ENCODE results near the gene CGB3.
A peak's percentile ranks its signal among the peaks of the same experiment; 100 is the strongest.
"Not testable (repeated sequence)": the region's sequence is repeated elsewhere in the genome, so short reads cannot be mapped to it uniquely, and the experiment has no call there.

The CGB3 gene

DNA sequence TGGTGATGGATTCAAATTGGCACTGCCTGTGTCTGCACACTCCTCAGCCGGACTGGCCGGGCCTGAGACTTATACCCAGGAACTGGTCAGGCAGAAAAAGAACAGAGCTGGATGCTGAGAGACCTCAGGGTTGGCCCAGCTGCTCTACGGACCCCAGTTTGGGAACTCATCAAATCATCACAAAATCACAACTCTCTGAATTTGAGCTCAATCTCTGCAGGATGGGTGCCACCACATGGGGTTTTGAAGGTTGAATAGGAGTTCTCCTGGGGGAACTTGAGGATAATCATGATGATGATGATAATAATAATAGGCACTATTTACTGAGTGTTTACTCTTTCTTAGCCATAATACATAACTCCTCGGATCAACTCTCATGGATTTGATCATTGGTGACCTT lies 18.5 kb upstream of the CGB3 start:
- not testable (repeated sequence) for DNase-seq (ENCODE audit: low read depth)

DNA sequence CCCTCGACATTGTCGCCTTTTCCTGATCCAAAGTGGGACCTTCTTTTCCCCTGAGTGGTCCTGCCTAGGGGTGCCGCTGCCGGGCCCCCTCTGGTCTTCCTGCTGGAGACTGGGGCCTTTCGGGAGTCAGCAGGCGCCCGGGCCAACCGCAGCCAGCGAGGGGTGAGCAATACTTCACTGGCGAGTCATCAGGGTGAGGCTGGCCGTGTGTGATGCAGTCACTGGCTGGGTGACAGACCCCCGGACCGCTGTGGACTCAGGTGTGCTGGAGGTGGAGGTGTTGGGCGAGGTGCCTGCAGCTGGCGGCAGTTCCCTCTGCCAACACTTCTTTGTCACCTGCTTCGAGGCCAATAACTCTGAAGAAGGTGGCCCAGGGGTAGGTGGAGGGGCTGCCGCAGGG lies 18.0 kb upstream of the CGB3 start:
- peak; percentile 48 for DNase-seq (ENCODE audit: low read depth)

DNA sequence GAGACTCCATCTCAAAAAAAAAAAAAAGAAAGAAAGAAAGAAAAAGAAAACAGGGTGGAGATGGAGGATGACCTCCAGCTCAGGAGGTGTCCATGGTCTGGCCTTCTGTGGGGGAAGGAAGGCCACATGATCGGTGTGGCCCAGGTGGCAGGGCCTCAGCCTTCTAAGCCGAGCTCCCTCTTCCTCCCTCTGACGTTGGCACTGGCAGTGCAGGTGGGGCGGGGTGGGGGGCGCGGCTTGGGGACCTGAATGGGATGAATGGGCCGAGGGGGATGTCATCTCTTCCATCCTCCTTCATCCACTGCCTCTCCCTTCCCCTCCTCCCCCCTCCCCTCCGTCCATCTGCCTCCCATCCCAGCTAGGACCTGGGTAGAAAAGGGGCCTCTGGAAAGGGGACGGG lies 15.6 kb upstream of the CGB3 start:
- DNase-seq (ENCODE audit: low read depth), result not testable (repeated sequence)

DNA sequence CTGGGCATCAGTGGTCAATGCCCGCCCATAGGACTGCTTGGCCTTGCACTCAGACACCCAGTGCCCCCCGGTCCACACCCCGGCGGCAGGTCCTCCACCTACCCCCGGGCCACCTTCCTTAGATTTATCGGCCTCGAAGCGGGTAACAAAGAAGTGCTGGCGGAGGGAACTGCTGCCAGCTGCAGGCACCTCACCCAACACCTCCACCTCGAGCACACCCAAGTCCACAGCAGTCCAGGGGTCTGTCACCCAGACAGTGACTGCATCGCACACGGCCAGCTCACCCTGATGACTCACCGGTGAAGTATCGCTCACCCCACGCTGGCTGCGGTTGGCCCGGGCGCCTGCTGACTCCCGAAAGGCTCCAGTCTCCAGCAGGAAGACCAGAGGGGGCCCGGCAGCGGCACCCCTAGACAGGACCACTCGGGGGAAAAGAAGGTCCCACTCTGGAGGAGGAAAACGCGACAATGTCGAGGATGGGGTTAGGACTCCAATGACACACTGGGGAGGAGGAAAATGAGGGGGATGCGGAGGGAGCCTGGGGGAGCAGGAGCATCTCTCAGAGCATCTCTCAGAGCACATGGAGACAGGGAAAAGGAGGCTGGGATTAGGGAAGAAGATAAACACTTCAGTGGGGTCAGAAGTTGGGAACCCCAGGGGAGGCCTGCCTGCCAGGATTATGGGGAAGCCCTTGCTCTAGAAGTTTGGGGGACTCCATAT lies 14.6 kb upstream of the CGB3 start:
- DNase-seq (ENCODE audit: low read depth), result peak; percentile 88

DNA sequence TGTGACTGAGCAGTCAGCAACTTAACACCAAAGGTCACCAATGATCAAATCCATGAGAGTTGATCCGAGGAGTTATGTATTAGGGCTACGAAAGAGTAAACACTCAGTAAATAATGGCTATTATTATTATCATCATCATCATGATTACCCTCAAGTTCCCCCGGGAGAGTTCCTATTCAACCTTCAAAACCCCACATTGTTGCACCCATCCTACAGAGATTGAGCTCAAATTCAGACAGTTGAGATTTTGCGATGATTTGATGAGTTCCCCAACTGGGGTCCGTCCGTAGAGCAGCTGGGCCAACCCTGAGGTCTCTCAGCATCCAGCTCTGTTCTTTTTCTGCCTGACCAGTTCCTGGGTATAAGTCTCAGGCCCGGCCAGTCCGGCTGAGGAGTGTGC lies 14.0 kb upstream of the CGB3 start:
- not testable (repeated sequence) for DNase-seq (ENCODE audit: low read depth)

DNA sequence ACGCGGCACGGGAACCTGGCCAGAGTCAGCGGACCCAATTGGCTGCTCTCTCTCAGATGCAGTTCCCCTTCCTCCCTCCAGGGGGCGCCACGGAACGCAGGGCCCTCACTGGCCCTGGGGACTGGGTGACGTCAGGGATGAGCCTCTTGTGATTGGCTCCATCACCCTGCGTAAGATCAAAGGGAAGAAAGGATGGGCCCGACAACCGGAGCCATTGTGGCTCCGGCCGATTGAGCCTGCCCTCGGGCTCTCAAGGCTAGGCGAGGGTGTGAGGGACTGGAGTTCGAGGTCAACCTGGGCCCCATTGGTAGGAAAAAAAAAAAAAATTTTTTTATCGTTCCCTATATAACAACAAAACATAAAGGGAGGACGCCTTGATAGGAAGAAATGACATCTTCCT lies 12.7 kb upstream of the CGB3 start, which contains the start of gene CGB1:
Gene CGB1, minus strand, starts transcription at position 81 of the 400 bp plus-strand sequence. CDS start 184 bp downstream, outside the sequence.
- not testable (repeated sequence) for DNase-seq (ENCODE audit: low read depth)

DNA sequence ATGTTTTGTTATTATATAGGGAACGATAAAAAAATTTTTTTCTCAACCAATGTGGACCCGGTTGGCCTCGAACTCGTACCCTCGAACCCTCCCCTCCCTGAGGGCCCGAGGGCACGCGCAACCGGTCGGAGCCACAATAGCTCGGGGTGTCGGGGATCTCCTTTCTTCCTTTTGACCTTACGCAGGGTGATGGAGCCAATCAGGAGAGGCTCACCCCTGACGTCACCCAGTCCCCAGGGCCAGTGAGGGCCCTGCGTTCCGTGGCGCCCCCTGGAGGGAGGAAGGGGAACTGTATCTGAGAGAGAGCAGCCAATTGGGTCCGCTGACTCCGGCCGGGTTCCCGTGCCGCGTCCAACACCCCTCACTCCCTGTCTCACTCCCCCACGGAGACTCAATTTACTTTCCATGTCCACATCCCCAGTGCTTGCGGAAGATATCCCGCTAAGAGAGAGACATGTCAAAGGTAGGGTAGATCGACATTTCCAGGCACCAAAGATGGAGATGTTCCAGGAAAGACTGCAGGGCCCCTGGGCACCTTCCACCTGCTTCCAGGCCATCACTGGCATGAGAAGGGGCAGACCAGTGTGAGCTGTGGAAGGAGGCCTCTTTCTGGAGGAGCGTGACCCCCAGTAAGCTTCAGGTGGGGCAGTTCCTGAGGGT lies 7.6 kb upstream of the CGB3 start, which contains the start of gene CGB2:
Gene CGB2, plus strand, starts transcription at position 249 of the 660 bp plus-strand sequence. Its CDS starts 206 bp downstream, at position 455.
- DNase-seq (ENCODE audit: low read depth), result peak; percentile 12

DNA sequence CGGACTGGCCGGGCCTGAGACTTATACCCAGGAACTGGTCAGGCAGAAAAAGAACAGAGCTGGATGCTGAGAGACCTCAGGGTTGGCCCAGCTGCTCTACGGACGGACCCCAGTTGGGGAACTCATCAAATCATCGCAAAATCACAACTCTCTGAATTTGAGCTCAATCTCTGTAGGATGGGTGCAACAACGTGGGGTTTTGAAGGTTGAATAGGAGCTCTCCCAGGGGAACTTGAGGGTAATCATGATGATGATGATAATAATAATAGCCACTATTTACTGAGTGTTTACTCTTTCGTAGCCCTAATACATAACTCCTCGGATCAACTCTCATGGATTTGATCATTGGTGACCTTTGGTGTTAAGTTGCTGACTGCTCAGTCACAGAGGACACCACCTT lies 6.2 kb upstream of the CGB3 start:
- DNase-seq (ENCODE audit: low read depth), result not testable (repeated sequence)

DNA sequence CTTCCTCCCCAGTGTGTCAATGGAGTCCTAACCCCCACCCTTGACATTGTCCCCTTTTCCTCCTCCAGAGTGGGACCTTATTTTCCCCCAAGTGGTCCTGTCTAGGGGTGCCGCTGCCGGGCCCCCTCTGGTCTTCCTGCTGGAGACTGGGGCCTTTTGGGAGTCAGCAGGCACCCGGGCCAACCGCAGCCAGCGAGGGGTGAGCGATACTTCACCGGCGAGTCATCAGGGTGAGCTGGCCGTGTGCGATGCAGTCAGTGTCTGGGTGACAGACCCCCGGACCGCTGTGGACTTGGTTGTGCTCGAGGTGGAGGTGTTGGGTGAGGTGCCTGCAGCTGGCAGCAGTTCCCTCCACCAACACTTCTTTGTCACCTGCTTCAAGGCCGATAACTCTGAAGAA lies 5.6 kb upstream of the CGB3 start:
- DNase-seq (ENCODE audit: low read depth), result peak; percentile 55

DNA sequence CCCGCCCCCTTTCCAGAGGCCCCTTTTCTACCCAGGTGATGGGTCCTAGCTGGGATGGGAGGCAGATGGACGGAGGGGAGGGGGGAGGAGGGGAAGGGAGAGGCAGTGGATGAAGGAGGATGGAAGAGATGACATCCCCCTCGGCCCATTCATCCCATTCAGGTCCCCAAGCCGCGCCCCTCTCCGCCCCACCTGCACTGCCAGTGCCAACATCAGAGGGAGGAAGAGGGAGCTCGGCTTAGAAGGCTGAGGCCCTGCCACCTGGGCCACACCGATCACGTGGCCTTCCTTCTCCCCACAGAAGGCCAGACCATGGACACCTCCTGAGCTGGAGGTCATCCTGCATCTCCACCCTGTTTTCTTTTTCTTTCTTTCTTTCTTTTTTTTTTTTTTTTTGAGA lies 4.6 kb upstream of the CGB3 start:
- DNase-seq (ENCODE audit: low read depth), result not testable (repeated sequence)

DNA sequence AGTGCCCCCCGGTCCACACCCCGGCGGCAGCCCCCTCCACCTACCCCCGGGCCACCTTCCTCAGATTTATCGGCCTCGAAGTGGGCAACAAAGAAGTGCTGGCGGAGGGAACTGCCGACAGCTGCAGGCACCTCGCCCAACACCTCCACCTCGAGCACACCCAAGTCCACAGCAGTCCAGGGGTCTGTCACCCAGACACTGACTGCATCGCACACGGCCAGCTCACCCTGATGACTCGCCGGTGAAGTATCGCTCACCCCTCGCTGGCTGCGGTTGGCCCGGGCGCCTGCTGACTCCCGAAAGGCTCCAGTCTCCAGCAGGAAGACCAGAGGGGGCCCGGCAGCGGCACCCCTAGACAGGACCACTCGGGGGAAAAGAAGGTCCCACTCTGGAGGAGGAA lies 1.5 kb upstream of the CGB3 start:
- DNase-seq (ENCODE audit: low read depth), result peak; percentile 19

DNA sequence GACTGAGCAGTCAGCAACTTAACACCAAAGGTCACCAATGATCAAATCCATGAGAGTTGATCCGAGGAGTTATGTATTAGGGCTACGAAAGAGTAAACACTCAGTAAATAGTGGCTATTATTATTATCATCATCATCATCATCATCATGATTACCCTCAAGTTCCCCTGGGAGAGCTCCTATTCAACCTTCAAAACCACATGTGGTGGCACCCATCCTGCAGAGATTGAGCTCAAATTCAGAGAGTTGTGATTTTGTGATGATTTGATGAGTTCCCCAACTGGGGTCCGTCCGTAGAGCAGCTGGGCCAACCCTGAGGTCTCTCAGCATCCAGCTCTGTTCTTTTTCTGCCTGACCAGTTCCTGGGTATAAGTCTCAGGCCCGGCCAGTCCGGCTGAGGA lies 955 bp upstream of the CGB3 start:
- not testable (repeated sequence) for DNase-seq (ENCODE audit: low read depth)

DNA sequence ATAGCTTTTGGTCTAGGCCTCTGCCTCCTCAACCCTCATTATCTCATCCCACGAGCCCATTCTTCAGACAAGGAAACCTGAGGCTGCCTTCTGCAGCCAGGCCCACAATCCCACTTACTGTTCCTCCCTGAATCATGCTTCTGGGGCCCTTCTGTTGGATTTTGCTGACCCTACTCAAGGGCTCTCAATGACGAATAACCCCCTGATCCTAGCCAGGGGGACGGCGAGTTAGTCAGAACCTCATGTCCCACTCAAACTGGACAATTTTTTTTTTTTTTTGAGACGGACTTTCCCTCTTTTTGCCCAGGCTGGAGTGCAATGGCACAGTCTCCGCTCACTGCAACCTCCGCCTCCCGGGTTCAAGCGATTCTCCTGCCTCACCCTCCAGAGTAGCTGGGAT lies 2.0 kb downstream of the CGB3 start:
- no peak for DNase-seq (ENCODE audit: low read depth)

DNA sequence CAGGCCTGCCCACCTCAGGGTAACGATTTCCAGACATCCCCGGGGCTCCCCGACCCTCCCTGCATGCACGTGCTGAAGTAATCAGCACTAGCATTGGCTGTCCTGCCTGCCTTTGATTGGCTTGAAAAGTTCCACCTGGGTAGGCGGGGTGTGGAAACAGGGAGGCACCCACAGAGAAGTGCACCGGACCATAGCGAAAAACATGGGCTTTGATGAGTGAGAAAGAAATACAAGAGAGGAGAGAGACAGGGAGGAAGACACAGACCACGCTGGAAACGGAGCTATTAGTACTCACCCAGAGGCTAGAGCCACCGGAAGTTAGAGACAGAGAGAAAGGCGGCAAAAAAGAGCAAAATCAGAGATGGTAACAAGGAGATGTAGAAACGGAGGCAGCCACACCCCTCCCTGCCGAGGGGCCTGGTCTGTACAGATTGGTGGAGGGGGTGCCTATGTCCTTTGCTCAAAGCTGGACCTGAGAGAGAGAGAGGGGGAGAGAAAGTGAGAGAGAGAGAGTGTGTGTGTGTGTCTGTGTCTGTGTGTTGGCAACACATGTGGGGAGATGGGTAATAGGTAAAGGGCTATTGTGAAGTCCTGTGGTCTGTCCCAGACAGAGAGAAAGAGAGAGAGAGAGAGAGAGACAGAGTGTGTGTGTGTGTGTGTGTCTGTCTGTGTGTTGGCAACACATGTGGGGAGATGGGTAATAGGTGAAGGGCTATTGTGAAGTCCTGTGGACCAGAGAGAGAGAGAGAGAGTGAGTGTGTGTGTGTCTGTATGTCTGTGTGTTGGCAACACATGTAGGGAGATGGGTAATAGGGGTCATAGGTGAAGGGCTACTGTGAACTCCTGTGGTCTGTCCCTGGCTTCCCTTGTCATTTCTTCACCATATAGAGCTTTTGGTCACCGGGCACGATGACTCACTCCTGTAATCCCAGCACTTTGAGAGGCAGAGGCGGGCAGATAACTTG lies 2.9 kb downstream of the CGB3 start:
- peak; percentile 60 for DNase-seq (ENCODE audit: low read depth)

DNA sequence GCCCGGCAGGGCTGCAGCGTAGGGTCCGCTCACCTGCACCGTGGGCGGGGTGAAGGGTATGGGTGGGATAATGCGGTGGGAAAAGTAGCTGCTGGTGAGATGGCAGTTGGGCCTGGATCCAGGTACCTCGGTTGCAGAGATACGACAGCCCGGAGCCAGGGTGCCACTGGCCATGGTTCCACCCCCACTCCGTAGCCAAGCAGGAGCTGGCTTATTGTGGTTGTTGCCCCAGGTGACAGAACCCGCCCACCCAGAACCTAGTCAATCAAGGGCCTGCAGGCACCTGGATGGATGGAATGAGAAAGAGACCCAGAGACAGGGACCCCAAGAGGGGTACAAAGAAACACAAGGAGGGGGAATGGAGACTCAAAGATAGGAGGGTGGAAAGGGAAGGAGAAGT lies 3.8 kb downstream of the CGB3 start:
- DNase-seq (ENCODE audit: low read depth), result no peak

DNA sequence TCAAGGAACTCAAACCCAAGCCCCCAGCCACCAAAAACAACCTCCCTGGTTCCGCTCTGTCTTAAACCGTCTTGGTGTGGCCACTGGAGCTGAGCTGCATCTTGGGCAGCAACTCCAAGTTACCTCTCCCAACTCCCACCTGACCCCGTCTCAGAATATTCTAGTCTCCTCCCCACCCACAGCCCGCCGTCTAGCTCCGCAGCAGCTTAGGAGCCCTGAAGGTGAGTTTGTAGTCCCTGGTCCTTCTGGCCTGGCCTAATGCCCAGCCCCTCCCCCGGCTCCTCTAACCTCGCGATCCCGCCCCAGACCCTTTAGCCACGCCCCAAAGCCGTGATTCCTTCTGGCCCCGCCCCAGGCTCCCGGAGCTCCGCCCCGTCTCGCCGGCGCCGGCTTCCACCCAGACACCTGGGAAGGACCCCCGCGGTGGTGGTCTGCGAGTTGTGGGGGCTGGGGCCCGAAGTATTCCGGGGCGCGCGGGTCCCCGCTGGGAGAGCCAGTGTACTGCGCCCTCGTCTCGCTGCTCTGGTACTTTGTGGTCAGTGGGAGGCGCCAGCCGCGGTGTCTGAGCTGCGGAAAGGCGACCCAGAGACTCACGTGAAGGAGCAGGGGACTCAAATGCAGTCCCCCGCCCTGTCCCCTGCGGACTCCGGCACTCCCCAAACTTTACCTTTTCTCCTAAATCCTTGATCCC lies 4.7 kb downstream of the CGB3 start:
- DNase-seq (ENCODE audit: low read depth), result peak; percentile 75

DNA sequence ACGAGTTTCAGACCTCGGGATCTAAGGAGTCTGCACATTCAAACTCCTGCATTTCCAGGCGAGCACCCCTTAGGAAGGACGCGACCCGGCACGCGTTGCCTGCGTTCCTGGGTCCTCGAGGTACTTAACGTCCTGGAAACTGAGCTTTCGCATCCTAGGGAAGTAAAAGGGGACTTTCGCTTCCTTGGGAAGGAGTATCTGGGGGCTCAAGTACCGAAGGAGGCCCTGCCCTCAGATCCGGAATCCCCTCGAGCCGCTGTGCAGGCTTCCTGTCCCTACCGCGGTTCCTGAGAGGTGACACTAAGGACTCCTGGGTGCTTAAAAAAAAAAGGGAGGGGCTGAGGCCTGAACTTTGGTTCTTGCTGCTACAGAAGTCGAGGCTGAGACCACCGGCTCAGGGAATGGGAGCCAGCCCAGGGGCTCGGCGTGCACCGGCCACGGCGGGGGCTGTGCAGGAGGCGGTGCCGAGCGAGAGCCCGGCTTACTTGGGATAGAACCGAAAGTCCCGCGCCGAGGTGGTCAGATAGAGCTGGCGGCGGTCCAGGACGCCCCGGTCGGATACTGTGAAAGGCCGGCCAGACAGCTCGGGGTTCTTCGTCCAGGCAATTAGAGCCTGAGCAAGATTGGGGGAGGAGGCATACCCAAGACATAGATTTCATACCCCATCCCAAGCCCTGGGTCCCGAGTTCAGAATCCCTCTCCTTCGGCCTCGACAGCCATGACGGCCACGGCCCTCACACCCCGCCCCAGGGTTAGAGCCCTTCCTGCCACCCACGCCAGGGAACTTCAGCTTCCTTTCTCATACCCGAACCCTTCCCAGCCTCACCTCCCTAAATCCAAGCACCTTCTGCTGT lies 5.5 kb downstream of the CGB3 start:
- DNase-seq (ENCODE audit: low read depth), result peak; percentile 23

DNA sequence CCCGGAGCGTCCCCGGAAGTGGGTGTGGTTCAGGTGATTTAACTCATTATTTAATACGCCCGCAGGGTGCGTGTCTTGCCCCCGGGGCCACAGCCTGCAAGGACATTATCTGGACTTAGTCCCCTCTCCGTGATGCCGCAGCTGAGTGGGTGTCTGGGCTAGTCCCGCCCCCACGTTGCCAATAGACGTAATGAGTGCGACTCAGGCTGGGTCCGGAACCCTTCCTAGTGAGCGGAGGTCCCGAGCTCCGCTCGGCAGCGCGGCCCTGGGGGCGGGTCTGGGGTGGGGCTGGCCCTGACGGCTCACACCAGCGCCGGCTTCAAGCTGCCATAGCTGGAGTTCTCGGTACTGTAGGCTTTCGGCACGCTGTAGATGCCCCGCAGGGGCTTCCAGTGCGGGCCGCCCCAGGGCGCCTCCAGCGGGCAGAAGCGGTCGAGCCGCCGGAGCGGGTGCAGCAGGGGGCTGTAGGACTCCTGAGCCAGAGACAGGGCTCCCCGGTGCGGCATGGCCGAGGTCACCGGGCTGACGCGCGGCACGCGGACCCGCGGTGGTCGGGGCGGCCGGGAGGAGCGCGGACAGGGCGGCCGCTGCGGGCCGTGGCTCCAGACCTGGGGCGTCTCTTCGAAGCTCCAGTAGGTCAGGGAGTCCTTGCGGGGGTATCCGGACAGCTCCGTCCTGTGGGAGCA lies 6.3 kb downstream of the CGB3 start:
- peak; percentile 71 for DNase-seq (ENCODE audit: low read depth)

DNA sequence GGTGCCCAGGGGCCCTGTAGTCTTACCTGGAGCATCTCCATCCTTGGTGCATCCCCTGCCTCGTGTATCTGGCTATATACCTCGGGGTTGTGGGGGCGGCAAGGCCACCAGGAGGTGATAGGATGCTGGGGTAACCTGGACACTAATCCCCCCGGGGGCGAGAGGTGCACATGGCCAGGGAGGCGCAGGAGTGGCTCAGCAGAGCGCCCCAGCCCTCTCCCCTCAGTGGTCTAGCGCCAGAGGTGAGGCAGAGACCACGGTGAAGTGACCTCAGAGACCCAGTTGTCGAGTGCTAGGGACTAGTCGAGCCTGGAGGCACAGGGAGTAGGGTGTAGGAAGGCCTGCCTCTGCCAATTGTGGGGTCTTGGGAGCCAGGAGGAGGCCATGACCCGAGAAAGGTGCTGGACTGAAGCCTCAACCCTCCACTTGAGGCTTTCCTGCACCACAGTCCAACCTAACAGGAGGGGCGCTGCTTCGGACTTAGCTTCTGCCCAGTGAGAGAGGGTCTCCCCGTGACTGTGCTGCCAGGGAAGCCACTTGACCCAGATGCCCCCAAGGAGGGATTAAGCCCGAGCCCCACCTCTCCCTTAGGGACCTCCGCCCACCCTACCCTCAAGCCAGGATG lies 7.0 kb downstream of the CGB3 start, which contains the start of gene LHB:
Gene LHB, minus strand, starts transcription at position 51 of the 625 bp plus-strand sequence. Its CDS starts 10 bp downstream, at position 41.
- no peak for DNase-seq (ENCODE audit: low read depth)
